ENCODE results near the gene IFT88. TPM values are rescaled to one million over a fixed set of nuclear protein-coding genes. Genes with fewer than 3 reads are reported as not detected.

IFT88 gene
- total and polyA plus RNA-seq, 7 donors, result 6.6 to 21.8 (median 13.8) TPM

DNA sequence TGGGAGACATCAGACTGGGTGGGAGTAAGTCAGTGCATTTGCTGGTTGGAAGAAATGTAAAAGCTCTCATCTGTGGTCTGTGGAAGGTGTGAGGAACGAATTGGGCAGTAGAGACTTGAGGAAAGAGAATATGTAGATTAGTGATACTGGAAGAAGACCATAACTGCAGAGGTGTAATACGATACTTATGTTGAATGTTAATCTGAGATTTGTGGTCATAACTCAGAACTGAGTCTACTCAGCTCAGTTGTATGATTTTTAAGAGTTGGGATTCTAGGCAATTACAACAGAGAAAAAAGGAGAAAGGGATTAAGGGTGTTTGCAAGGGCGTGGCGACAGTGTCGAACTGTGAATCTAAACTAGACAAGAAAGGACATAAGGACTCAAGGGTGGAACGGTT lies 133.3 kb downstream of the IFT88 start:
- WGBS, 2 donors, result 91 to 93% methylated on average over 6 of the region's 6 CpGs
- TF ChIP-seq, protein P1, sequence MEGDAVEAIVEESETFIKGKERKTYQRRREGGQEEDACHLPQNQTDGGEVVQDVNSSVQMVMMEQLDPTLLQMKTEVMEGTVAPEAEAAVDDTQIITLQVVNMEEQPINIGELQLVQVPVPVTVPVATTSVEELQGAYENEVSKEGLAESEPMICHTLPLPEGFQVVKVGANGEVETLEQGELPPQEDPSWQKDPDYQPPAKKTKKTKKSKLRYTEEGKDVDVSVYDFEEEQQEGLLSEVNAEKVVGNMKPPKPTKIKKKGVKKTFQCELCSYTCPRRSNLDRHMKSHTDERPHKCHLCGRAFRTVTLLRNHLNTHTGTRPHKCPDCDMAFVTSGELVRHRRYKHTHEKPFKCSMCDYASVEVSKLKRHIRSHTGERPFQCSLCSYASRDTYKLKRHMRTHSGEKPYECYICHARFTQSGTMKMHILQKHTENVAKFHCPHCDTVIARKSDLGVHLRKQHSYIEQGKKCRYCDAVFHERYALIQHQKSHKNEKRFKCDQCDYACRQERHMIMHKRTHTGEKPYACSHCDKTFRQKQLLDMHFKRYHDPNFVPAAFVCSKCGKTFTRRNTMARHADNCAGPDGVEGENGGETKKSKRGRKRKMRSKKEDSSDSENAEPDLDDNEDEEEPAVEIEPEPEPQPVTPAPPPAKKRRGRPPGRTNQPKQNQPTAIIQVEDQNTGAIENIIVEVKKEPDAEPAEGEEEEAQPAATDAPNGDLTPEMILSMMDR (IDR thresholded peaks at IDR 0.05), result no peak
- TF ChIP-seq POLR2A (IDR thresholded peaks at IDR 0.05), result no peak
- no peak for TF ChIP-seq EP300 (IDR thresholded peaks at IDR 0.05)
- TF ChIP-seq POLR2AphosphoS5 (IDR thresholded peaks at IDR 0.05), result no peak
- no peak for DNase-seq
- peaks cover 0 to 14% (median 11%) of the 10 kb centered on the region in 4 donors for H3K4me1 ChIP-seq
- H3K9me3 ChIP-seq, result no peaks in the 10 kb centered on the region
- peaks cover 0 to 32% (median 6%) of the 10 kb centered on the region in 3 donors for H3K27me3 ChIP-seq
- H3K36me3 ChIP-seq, result no peaks in the 10 kb centered on the region
- no peak overlapping the region for H3K4me3 ChIP-seq
- intact Hi-C loops (cut with DNase I), result loop anchor here (5.0 to 10.0 kb wide), 2 partner anchors 203 to 515 kb away; no protein-coding TSS in a partner anchor
- no peak overlapping the region for H3K27ac ChIP-seq

DNA sequence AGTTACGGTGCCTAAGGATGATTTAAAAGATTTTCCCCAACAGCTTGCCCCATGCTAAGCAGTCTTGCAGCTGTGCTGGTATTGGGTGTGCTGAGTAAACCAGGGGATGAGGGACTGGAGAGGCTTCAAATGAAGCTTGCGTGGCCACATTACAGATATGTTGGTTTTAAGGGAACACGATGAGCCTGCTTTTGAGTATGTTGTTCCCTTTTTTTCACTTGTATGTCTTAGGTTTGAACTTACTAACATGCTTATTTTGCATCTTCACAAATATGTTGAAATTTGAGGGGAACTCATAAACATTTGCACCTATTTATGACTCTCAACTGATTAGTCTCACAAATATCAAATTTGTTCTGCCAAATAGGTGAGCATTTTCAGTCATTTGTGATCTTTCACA lies 134.5 kb downstream of the IFT88 start:
- WGBS, 2 donors, result 93 to 95% methylated on average over 3 of the region's 3 CpGs
- intact Hi-C loops (cut with DNase I), result loop anchor here (5.0 to 10.0 kb wide), 2 partner anchors 204 to 517 kb away; no protein-coding TSS in a partner anchor
- Histone ChIP-seq H3K27me3 (peaks cover 0 to 32% (median 6%) of the 10 kb centered on the region in 3 donors), H3K9me3 (no peaks in the 10 kb centered on the region), H3K4me3 (no peak overlapping the region), H3K4me1 (peaks cover 0 to 14% (median 11%) of the 10 kb centered on the region in 4 donors), H3K27ac (no peak overlapping the region), H3K36me3 (no peaks in the 10 kb centered on the region)
- TF ChIP-seq EP300 (IDR thresholded peaks at IDR 0.05) (no peak), POLR2AphosphoS5 (IDR thresholded peaks at IDR 0.05) (no peak), POLR2A (IDR thresholded peaks at IDR 0.05) (no peak)
- TF ChIP-seq, protein P1 (IDR thresholded peaks at IDR 0.05), result no peak
- no peak for DNase-seq

DNA sequence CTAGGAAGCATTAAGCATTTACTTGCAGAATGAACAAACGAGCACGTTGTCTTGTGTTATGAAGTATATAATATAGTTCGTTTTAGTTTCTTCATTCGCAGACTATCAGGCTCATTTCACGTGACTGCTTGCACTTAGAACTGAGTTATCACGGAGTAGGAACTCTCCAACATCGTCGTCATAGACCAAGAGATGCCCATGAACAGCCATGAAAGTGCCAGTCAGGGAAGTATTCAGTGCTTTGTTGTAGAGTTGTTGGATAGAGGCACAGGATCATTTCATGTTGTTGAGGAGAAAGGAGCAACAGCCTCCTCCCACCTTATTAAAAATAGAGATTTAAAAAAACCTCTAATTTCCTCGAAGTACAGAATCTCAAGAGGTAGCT lies 135.6 kb downstream of the IFT88 start:
- peak overlapping the region in 2 of 4 donors; percentile 46 to 75 for H3K27ac ChIP-seq
- 6 to 14% methylated on average over 9 of the region's 9 CpGs for WGBS, 2 donors

DNA sequence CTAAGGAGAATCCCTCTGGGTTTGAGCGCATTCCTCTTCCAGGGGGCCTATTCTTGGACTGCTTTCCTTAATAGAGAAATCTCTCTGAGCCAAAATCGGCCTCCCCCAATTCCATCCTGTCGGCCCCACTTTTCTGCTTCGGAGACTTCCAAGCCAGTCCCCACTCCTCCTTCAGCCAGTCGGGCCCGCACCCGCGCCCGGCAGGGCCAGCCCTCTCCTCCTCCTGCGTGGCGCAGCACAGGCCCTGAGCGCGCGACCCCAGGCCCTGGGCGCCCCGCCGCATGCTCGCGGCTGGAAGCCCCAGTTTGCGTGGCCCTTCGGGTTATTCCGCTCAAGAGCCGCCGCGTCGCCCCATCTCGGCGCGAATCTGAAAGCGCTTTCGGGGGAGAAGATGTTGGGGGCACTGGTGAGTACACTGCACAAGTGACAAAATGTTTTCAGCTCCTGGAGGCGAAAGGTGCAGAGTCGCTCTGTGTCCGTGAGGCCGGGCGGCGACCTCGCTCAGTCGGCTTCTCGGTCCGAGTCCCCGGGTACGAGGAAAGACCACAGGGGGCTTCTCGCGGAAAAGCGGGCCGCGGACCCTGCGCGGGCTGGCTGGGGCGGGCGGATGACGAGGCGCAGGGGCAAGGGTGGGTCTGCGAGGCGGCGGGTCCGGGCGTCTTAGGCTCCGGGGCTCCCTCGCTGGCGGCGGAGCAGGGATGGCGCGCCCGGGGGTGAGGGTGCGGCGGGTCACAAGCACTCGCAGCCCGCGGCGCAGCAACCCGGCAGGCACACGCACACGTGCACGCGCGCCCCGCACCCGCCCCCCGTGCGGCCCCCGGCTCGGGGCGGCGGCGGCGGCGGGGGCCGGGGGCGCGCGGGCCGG lies 136.2 kb downstream of the IFT88 start, which contains the start of gene IL17D:
TSS of gene IL17D (plus strand) at position 785 of the 865 bp plus-strand sequence. CDS start 303 bp downstream, outside the sequence.
- intact Hi-C loops (cut with DNase I), result loop anchor here (5.0 to 10.0 kb wide), 2 partner anchors 206 to 518 kb away; no protein-coding TSS in a partner anchor

More for the DNA sequence above, 135.6 kb downstream of the IFT88 start:
- DNase-seq, result no peak
- Histone ChIP-seq H3K4me1 (peaks cover 0 to 14% (median 11%) of the 10 kb centered on the region in 4 donors), H3K36me3 (no peaks in the 10 kb centered on the region), H3K4me3 (peak overlapping the region in 3 of 4 donors; percentile 61 to 80 (median 75)), H3K9me3 (no peaks in the 10 kb centered on the region), H3K27me3 (peaks cover 0 to 32% (median 6%) of the 10 kb centered on the region in 3 donors)
- intact Hi-C loops (cut with DNase I), result loop anchor here (5.0 to 10.0 kb wide), 2 partner anchors 205 to 518 kb away; no protein-coding TSS in a partner anchor
- TF ChIP-seq, protein P1 (IDR thresholded peaks at IDR 0.05), result no peak
- TF ChIP-seq POLR2AphosphoS5 (IDR thresholded peaks at IDR 0.05) (peak in 2 of 4 donors; percentile 22 to 36), EP300 (IDR thresholded peaks at IDR 0.05) (no peak), POLR2A (IDR thresholded peaks at IDR 0.05) (no peak)

More for the DNA sequence above, 136.2 kb downstream of the IFT88 start, which contains the start of gene IL17D:
- peak within 1 kb of the TSS; percentile 49 to 75 (median 62) for H3K27ac ChIP-seq
- DNase-seq, result no peak
- peak within 1 kb of the TSS; percentile 55 to 80 (median 68) for H3K4me3 ChIP-seq
- H3K27me3 ChIP-seq, result peaks cover 0 to 32% (median 6%) of the 10 kb centered on the region in 3 donors
- no peaks in the 10 kb centered on the region for H3K36me3 ChIP-seq
- 1% methylated on average over 94 of the region's 94 CpGs for WGBS, 2 donors
- H3K4me1 ChIP-seq, result peaks cover 0 to 14% (median 11%) of the 10 kb centered on the region in 4 donors
- TF ChIP-seq POLR2AphosphoS5 (IDR thresholded peaks at IDR 0.05), result no peak
- H3K9me3 ChIP-seq, result no peaks in the 10 kb centered on the region
